ENCODE data around the gene PPIA.

DNA sequence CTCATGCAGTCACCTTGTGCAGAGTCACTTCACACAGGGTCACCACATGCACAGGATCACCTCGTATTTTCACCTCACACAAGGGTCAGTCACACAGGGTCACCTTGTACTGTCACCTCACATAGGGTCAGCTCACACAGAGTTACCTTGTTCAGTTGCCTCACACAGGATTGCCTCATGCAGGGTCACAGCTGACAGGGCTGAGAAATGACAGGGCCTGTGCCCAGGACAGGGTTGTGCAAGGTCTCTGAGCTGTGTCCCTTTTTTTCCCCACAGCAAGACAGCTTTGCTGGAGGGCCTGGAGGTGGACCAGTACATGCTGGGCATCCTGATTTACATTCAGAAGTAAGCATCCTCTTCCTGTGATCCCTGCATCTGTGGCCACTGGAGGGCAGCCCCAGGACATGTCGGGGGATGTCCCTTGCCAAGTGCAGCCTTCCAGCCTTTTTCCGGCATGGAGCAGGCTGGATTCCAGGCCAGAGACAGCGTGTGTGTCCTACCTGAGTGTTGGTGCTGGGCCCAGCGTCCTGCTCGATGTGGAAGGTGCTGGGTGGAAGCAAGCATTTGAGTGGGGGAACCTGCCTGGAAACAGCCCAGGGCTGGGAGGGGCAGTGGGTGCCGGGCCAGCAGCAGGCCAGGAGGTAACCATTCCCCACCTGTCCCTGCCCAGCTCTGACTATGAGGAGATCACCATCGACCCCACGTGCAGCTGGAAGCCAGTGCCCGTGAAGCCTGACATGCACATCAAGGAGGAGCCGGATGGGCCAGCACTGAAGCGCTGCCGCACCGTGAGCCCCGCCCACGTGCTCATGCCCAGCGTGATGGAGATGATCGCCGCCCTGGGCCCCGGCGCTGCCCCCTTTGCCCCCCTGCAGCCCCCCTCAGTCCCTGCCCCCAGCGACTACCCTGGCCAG lies 31.6 kb upstream of the PPIA start:
- TF ChIP-seq TAF1 (IDR thresholded peaks at IDR 0.05; ENCODE audit: borderline replicate concordance, low read depth, low read length): no peak
- no peak for TF ChIP-seq POLR2A (IDR thresholded peaks at IDR 0.05; ENCODE audit: low read depth, low read length)
